ENCODE data around the gene RIOK1. TPM values are rescaled to one million over a fixed set of nuclear protein-coding genes. Genes with fewer than 3 reads are reported as not detected.

The RIOK1 gene
- total and polyA plus RNA-seq, 2 of the 8 experiments (the other 6 are each of a cell fraction or from before 2014, with no cell fraction given) = 11.8 to 26.9 TPM

DNA sequence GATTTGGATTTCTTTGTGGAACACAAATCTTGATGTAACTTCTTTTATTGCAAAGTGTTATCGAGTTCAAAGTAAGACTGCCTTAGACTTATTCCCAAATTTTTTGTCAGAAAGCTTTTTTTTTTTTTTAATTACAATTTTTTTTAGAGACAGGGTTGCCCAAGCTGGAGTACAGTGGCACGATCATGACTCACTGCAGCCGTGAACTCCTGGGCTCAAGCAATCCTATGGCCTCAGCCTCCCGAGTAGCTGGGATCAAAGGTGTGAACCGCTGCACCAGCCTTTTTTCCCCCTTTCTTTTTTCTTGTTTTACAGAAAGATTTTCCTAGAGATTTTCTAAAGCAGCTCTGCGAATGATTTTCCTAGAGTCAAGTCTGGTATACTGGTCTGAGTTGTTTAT is 2.8 kb downstream of the RIOK1 start:
- no peak overlapping the region for H4K91ac ChIP-seq (replicated peaks; ENCODE audit: insufficient read length, low read length)
- no peak for TF ChIP-seq CBX8 (IDR thresholded peaks at IDR 0.05; ENCODE audit: borderline replicate concordance, low read depth, low read length)
- TF ChIP-seq GABPA (IDR thresholded peaks at IDR 0.05; ENCODE audit: borderline replicate concordance, insufficient read depth, low read length) = no peak
- no peak for TF ChIP-seq CHD1 (IDR thresholded peaks at IDR 0.05; ENCODE audit: low read depth, low read length)
- TF ChIP-seq SRF (IDR thresholded peaks at IDR 0.05; ENCODE audit: low read depth, low read length) = no peak
- TF ChIP-seq FOSL1 (IDR thresholded peaks at IDR 0.05; ENCODE audit: insufficient read depth, low read depth, low read length) = no peak
- TF ChIP-seq HDAC2 (IDR thresholded peaks at IDR 0.05; ENCODE audit: borderline replicate concordance in 1 of 2, low read depth in 2 of 2, low read length in 2 of 2) = no peak
- no peak for TF ChIP-seq GTF2F1 (IDR thresholded peaks at IDR 0.05; ENCODE audit: borderline replicate concordance, low read depth, low read length)
- TF ChIP-seq ZNF274 (IDR thresholded peaks at IDR 0.05; ENCODE audit: borderline replicate concordance, extremely low read depth, low read length) = no peak
- TF ChIP-seq RFX5 (IDR thresholded peaks at IDR 0.05; ENCODE audit: borderline replicate concordance, low read depth, low read length) = no peak
- TF ChIP-seq SIN3A (conservative IDR thresholded peaks at IDR 0.05 in 1 of 2, IDR thresholded peaks at IDR 0.05 in 1 of 2; ENCODE audit: low read depth in 1 of 2, low read length in 2 of 2) = no peak
- TF ChIP-seq KDM1A (IDR thresholded peaks at IDR 0.05; ENCODE audit: borderline replicate concordance, low read length) = no peak
- no peak for TF ChIP-seq KDM5A (IDR thresholded peaks at IDR 0.05; ENCODE audit: low read length)

More for the DNA sequence above, 2.8 kb downstream of the RIOK1 start:
- Histone ChIP-seq H3K9me3 (ENCODE audit: insufficient read depth in 2 of 2, low read depth in 1 of 2, low read length in 1 of 2) (no peaks in the 10 kb centered on the region), H3K79me2 (ENCODE audit: control insufficient read depth in 1 of 2, insufficient read depth in 2 of 2, low read length in 2 of 2) (peaks cover 15 to 34% of the 10 kb centered on the region in 2 experiments), H3K4ac (replicated peaks; ENCODE audit: insufficient read length, low read depth, low read length) (no peak overlapping the region), H3K27ac (ENCODE audit: low read depth, low read length) (no peak overlapping the region), H4K8ac (ENCODE audit: extremely low read depth, insufficient read depth, low read length) (no peak overlapping the region), H3K18ac (ENCODE audit: extremely low read depth, low read length) (no peak overlapping the region), H2BK12ac (ENCODE audit: low read depth, low read length) (no peak overlapping the region), H3K23ac (ENCODE audit: insufficient read length) (no peak overlapping the region), H3K4me2 (ENCODE audit: insufficient read depth in 1 of 2, low read depth in 2 of 2, low read length in 2 of 2) (no peak overlapping the region), H2BK15ac (ENCODE audit: low read length) (no peak overlapping the region), H3K79me1 (ENCODE audit: low read depth, low read length) (no peaks in the 10 kb centered on the region), H2AFZ (ENCODE audit: low read length) (no peak overlapping the region), H4K5ac (ENCODE audit: insufficient read length, low read depth, low read length) (no peak overlapping the region), H2BK5ac (ENCODE audit: low read depth, low read length) (no peak overlapping the region), H2AK5ac (ENCODE audit: low read depth, low read length) (no peak overlapping the region), H3K23me2 (ENCODE audit: low read depth, low read length) (peaks cover 12% of the 10 kb centered on the region), H3K56ac (replicated peaks; ENCODE audit: insufficient read length, low read depth, low read length) (no peak overlapping the region), H3K9ac (replicated peaks in 1 of 4; ENCODE audit: extremely low read depth in 1 of 4, low read depth in 3 of 4, low read length in 3 of 4) (no peak overlapping the region), H2BK120ac (replicated peaks; ENCODE audit: low read depth, low read length) (no peak overlapping the region), H4K20me1 (replicated peaks in 1 of 2; ENCODE audit: control insufficient read depth in 1 of 2, insufficient read depth in 2 of 2, low read length in 2 of 2) (peaks cover 1 to 2% of the 10 kb centered on the region in 2 experiments), H3K4me1 (replicated peaks in 1 of 4; ENCODE audit: control insufficient read depth in 3 of 4, insufficient read depth in 4 of 4, low read length in 3 of 4) (peaks cover 0 to 3% (median 0%) of the 10 kb centered on the region in 4 experiments; a peak in 2 of 7 replicates), H3K27me3 (replicated peaks in 1 of 4; ENCODE audit: control insufficient read depth in 3 of 4, extremely low read depth in 1 of 4, insufficient read depth in 3 of 4, low read length in 3 of 4) (no peaks in the 10 kb centered on the region), H3K4me3 (ENCODE audit: extremely low read depth in 1 of 4, insufficient read depth in 2 of 4, low read depth in 3 of 4, low read length in 4 of 4) (no peak overlapping the region), H3K36me3 (ENCODE audit: control insufficient read depth in 2 of 4, insufficient read depth in 4 of 4, low read length in 3 of 4) (peaks cover 0 to 39% (median 11%) of the 10 kb centered on the region in 4 experiments; a peak in 6 of 8 replicates), H3K14ac (ENCODE audit: insufficient read length) (no peak overlapping the region), H2BK20ac (ENCODE audit: low read length) (no peak overlapping the region)
- 90% methylated on average over 6 of the region's 6 CpGs; no CpG with 5 or more reads in 1 of the 2 experiments for WGBS, 2 experiments (ENCODE audit: extremely low coverage in 1 of 2, insufficient coverage in 1 of 2, insufficient read length in 1 of 2, insufficient replicate concordance in 2 of 2, low coverage in 1 of 2, low lambda C conversion rate in 2 of 2, missing lambda C conversion rate in 1 of 2)
- ChIA-PET POLR2A (ENCODE audit: partially characterized antibody) (interaction anchor here (0.9 kb wide), 1 partner anchor 519 kb away, joined by 3 read pairs; the partner anchor contains the start of gene TXNDC5), CTCF (ENCODE audit: partially characterized antibody) (interaction anchor here (0.8 to 1.7 kb wide), 6 partner anchors 31 to 223 kb away, joined by 3 to 5 read pairs (median 4); no protein-coding TSS in a partner anchor)
- no peak for DNase-seq (ENCODE audit: low read depth in 1 of 2, low spot score in 2 of 2)
- no peak for FAIRE-seq

Measured in H1 (cell line).